ENCODE results near the gene CCDC137.
"Not testable (repeated sequence)": the region's sequence is repeated elsewhere in the genome, so short reads cannot be mapped to it uniquely, and the experiment has no call there.

Gene CCDC137

DNA sequence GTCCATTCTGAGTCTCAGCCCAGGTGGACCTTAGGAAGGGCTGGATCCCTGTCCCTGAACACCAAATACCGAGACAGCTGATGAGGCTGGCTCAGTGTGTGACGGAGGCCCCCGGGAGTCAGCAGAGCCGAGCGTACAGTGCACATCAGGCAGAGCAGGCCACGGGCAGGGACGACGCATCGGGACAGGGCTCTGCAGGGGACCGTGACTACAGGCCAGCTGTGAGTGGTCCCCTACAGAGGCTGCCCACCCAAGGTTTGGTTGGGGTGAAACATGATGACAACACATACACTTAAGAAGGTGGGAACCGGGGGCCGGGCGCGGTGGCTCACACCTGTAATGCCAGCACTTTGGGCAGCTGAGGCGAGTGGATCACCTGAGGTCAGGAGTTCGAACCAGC lies 6.4 kb downstream of the CCDC137 start:
- no peak for DNase-seq (ENCODE audit: low read depth)
- no peak overlapping the region for H3K4me3 ChIP-seq (ENCODE audit: low read depth, low read length)
- TF ChIP-seq CTCF (IDR thresholded peaks at IDR 0.05; ENCODE audit: insufficient read depth, low read depth, low read length, missing control alignments), result no peak

GRCh38 chr17:81673561-81674258 lies 7.2 kb downstream of the CCDC137 start:
- H3K4me3 ChIP-seq (ENCODE audit: low read depth, low read length), result no peak overlapping the region
- TF ChIP-seq CTCF (IDR thresholded peaks at IDR 0.05; ENCODE audit: insufficient read depth, low read depth, low read length, missing control alignments), result no peak
- DNase-seq (ENCODE audit: low read depth), result no peak

- H3K4me3 ChIP-seq (ENCODE audit: low read depth, low read length), result not testable (repeated sequence)
- peak; percentile 42 for TF ChIP-seq CTCF (IDR thresholded peaks at IDR 0.05; ENCODE audit: insufficient read depth, low read depth, low read length, missing control alignments)
- DNase-seq (ENCODE audit: low read depth), result peak; percentile 51
Observed at GRCh38 chr17:81675515-81676221, 9.1 kb downstream of the CCDC137 start.

- no peak for TF ChIP-seq CTCF (IDR thresholded peaks at IDR 0.05; ENCODE audit: insufficient read depth, low read depth, low read length, missing control alignments)
- DNase-seq (ENCODE audit: low read depth), result no peak
- H3K4me3 ChIP-seq (ENCODE audit: low read depth, low read length), result no peak overlapping the region
Observed at GRCh38 chr17:81676906-81677305, 10.4 kb downstream of the CCDC137 start.

- no peak for TF ChIP-seq CTCF (IDR thresholded peaks at IDR 0.05; ENCODE audit: insufficient read depth, low read depth, low read length, missing control alignments)
Observed at GRCh38 chr17:81680150-81680549, 13.6 kb downstream of the CCDC137 start.

GRCh38 chr17:81681672-81682071 lies 15.1 kb downstream of the CCDC137 start:
- no peak for DNase-seq (ENCODE audit: low read depth)
- no peak for TF ChIP-seq CTCF (IDR thresholded peaks at IDR 0.05; ENCODE audit: insufficient read depth, low read depth, low read length, missing control alignments)
- H3K4me3 ChIP-seq (ENCODE audit: low read depth, low read length), result no peak overlapping the region

More at GRCh38 chr17:81680150-81680549, 13.6 kb downstream of the CCDC137 start:
- H3K4me3 ChIP-seq (ENCODE audit: low read depth, low read length), result no peak overlapping the region
- no peak for DNase-seq (ENCODE audit: low read depth)
